Hematopoietic multipotent progenitor cell treated with erythropoietin and hydrocortisone succinate and interleukin-3 and kit ligand, for 17 days (in vitro differentiated cells): Measurements from ENCODE around the gene MYL4.
"Not testable (repeated sequence)": the region's sequence is repeated elsewhere in the genome, so short reads cannot be mapped to it uniquely, and the experiment has no call there.

ENCODE experiments used
- DNase-seq: peaks from one replicate; pipeline ENCODE4 v3.0.0-alpha.2; 2015; ENCODE audit warnings: low spot score

The MYL4 gene

DNA sequence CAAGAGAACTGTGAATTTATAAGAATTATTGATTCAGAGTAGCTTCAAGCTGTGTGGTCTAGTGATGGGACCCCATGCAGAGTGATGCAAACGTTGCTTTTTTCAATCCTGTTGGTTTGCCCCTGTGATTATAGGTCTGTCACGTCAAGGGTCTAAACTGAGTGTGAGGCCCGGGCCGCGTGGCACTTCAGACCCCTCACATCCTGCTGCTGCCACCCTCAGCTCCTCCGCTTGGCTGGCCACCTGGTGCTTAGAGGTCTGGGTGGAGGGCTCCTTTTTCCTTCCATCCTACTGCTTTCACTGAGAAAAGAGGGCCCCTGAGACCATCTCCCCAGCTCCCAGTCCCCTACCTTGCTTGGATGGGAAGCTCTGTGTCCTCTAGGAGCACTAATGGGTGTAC lies 12.0 kb downstream of the MYL4 start:
- no peak for DNase-seq

DNA sequence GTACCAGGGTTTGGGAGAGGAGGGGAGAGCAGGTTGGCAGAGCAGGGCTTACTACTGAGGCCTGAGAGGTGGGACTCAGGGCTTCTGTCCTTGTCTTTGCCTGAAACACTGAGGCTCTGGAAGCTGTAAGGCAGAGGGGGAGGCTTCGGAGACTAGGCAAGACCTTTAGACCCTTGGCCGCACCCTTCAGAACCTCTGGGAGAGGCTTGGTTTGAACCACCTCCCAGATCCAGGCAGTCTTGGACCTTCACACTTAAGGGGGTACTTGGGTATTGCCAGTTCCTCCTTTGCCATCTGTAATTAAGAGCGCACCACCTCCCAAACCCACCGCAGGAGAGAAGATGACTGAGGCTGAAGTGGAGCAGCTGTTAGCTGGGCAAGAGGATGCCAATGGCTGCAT lies 12.9 kb downstream of the MYL4 start:
- DNase-seq, result no peak

DNA sequence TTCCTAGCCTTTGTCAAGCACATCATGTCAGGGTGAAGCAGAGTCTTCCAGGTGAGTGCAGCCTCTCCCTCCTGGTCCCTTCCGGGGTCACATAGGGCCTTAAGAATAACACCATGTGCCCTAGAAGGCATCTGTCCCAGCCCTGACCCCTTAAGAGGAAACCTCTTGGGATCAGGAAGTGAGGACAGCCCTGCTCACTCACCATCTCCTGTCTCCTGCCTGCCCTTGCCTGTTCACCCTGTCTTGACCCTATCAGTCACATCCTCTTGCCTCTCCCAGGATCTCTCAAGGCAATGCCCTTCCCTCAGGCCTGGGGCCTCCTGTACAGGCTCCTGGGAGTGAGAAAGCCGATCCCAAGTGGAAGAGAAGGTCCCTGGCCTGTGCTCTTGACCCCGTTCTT lies 13.9 kb downstream of the MYL4 start:
- DNase-seq, result no peak

DNA sequence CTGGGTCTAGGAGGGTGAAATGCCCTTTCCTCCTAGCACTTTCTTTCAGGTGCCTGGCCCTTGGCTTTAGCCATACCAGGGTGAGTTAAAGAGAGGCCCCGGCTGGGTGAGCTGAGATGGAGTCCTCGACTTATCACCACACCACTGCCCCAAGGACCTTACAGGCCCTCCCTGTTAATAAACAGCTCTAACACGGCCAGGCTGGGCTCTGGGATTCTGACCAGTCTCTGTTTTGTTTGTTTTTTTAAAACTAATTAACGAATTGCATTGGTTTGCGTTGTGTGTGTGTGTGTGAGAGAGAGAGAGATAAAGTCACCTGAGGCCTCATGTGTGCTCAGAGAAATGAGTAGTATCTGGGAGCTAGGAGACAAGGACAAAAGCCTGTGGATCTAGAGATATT lies 14.3 kb downstream of the MYL4 start:
- no peak for DNase-seq

DNA sequence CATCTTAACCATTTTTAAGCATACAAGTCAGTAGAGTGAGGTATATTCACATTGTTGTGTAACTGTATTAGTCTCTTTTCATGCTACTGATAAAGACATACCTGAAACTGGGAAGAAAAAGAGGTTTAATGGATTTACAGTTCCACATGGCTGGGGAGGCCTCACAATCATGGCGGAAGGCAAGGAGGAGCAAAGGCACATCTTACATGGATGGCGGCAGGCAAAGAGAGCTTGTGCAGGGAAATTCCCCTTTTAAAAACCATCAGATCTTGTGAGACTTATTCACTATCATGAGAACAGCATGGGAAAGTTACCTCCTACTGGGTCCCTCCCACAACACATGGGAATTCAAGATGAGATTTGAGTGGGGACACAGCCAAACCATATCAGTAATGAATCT lies 14.9 kb downstream of the MYL4 start:
- not testable (repeated sequence) for DNase-seq

DNA sequence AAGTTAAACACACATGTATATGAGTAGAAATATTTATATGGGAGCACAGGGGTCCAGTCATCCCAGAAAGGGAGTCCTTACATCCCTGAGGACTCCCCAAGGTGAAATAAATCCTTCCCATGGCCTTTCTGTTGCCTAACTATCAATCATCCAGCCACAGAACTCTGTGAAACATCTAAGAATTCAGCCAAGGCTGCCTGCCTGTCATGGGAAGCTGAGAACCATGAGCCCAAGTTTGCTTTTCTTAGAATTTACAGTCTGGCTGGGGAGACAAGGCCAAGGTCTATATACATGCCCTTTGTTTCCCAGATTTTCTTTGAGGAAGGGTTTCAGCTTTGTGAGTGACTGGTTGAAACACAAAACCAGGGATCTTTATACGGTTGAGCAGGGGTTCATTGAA lies 15.8 kb downstream of the MYL4 start:
- no peak for DNase-seq

DNA sequence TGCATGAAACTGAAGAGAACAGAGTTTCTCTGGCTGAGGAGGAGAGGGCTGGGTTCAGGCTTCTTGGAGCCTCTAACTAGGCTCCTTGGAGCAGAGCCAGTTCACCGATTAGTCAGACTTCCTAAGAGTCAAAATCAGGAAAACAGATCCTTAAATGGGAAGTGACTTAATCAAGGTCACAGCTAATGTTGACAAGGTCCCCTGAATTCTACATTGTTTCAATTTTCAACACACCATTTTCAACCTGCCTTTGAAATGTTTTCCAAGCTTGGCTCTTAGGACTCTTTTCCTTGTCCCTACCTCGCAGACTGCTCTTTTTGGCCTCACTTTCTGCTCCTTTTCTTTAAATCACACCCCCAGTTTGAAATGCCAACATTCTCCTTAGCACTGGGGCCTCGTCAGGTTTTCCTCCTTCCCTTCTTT lies 16.3 kb downstream of the MYL4 start:
- peak; percentile 73 for DNase-seq

DNA sequence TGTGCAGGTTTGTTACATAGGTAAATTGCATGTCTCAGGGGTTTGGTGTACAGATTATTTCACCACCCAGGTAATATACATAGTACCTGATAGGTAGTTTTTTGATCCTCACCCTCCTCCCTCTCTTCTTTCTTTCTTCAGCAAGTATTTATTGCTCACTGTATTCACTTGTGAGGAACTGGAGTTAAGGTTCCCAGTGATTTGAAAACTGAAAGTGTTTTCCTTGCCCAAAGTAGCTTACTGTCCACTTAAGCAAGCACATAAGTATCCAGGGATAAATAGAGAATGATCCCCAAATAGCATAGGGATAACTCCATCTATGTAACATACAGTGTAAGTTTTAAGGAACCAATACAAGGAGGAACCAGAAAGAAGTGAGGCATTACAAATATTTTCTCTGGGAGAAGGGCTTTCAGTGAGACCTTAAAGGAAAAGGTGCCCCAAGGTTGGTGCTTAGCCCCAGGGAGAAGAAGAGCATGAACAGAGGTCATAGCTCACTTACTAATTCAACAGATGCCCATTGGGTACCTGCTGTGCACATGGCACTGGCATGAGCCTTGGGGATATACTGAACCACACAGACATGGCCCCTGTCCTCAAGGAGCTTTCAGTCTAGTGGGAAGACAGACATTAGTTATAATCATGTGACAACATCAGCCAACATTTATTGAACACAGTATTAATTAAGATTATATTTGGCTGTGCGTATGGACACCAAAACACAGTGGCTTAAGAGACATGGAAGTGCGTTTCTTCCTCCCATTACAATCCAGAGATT lies 17.0 kb downstream of the MYL4 start:
- DNase-seq, result no peak

DNA sequence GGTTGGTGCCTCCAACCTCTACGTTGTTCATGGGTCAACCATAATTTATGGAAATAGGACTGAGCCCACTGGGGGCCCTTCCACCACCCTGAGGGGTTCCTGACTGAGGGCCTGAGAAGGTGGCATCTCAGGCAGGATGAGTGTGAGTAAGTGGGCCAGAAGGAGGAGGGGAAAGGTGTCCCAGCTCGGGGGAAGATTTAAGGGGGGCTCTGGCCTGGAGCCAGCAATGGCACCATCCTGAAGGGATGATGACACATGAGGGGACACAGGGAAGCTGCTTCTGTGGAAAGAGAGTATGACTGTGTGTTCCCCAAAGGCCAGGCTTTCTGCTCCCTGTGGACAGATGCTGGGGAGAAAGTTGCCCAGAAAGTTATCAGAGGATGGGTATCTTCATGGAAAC lies 18.7 kb downstream of the MYL4 start:
- no peak for DNase-seq

DNA sequence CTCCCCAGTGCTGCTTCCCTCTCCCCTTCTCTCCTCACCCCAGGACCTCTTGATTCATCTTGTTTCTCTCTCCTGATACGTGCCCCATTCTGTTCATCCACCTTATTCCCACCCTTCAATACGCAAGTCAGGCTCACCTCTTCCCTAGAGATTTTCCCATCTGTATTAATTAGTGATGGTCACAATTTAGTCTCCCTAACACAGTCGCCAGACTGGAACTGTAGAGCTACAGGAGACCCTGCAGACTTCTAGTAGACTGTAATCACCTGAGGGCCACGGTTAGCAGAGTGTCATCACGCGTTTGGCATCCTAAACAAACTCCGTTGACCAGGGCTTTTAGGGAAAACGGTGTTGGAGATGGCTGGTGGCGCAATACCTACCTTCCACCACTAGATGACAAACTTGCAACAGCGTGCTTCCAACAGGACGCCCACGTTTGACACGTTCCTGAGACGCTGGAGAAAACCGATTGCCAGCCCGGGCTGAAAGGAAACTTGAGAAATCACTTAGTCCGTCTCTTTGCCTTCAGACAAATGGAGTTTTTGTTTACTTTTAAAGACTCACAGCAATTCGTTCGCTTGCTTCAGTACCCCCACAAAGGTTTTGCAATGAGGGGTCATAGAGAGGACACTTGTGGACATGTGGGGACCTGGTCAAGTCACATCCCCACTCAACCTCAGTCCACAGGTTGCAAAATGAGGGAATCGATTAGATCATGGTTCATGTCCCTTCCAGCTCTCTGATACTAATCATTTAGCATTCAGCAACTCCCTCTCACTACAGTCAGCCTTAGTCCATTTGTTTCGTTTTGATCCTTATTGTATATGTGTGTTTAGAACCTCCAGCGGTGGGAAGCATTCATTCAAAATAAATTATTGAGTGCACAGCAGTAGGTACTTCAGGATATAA lies 20.6 kb downstream of the MYL4 start:
- peak; percentile 86 for DNase-seq

DNA sequence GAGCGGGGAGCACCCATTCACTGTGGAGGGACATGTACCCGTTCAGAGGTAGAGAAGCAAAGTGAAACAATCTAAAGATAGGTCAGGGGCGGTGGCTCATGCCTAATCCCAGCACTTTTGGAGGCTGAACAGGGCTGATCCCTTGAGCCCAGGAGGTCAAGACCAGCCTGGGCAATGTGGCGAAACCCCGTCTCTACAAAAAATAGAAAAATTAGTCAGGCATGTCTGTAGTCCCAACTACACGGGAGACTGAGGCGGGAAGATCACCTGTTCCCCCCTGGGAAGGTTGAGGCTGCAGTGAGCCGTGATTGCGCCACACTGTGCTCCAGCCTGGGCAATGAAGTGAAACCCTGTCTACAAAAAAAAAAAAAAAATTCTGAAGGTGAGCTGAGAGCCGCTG lies 21.7 kb downstream of the MYL4 start:
- DNase-seq, result no peak

DNA sequence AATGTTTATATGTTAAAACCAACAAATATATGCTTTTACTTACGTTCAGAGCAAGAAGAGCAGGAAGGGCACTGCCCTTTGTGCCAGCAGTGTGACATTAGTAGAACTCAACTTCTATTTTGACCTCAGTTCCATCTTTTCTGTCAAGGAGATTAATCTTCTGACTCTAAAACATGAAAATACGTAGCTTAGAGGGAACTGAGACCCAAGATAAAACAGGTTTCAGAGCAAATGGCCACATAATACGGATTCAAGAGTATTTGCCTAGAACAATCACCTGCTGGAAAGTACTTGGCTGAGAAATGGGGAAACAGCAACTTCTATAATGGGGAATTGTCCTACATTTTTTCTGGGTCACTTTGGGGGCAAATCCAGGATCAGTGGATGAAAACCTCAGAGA lies 22.2 kb downstream of the MYL4 start:
- no peak for DNase-seq

DNA sequence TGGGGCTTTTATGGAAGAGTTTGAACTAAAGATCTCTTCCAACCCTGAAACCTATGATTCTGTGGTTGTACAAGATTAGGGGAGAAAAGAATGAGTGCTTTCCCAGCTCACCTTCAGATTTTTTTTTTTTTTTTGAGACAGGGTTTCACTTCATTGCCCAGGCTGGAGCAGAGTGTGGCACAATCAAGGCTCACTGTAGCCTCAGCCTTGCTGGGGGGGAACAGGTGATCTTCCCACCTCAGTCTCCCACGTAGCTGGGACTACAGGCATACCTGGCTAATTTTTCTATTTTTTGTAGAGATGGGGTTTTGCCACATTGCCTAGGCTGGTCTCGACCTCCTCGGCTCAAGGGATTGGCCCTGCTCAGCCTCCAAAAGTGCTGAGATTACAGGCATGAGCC lies 22.7 kb downstream of the MYL4 start:
- no peak for DNase-seq

DNA sequence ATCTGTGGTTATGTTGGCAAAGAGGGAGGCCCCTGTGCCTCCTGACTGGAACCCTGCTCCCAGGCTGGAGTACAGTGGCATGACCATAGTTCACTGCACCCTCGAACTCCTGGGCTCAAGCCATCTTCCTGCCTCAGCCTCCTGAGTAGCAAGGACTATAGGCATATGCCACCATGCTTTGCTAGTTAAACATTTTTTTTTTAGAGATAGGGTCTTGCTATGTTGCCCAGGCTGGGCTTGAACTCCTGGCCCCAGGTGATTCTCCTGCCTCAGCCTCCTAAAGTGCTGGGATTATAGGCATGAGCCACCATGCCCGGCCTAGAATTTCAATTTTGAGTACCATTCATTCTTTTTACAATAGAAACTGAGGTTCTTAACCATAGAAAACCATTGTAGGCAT lies 23.3 kb downstream of the MYL4 start:
- no peak for DNase-seq

DNA sequence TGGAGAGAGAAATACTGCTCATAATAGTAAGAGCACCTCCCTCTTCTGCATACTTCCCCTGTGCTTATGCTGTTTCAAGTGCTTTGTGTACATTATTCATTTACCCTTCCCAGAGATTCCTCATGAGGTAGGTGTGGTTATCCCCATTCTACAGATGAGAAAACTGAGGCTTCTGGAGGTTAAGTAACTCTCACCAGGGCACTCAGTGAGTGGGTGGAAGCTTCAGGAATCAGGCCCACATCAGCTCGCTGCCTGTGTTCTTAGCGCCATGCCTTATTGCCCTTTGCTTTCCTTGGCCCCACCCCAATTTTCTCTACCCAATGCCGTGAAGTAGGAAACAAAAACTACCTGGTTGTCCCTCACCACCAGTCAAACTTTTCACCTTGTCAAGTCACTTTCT lies 26.4 kb downstream of the MYL4 start:
- DNase-seq, result no peak

DNA sequence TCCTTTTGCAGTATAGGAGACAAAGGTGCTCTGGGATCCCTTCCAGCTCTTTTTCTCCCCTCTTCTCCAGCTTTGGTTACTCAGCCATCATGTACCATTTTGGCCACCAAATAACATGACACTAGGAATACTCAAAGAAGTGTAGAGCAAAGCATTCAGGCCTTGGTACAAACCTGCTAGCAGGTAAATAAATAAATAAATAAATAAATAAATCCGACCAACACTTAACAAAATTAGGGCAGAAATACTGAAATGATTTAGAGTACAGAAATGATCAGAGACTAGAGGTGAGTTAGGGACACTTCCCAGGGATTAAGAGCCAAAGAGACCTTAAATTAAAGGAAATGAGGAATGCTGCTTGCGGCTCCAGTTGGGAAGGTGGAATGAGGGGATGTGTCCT lies 26.8 kb downstream of the MYL4 start:
- no peak for DNase-seq

DNA sequence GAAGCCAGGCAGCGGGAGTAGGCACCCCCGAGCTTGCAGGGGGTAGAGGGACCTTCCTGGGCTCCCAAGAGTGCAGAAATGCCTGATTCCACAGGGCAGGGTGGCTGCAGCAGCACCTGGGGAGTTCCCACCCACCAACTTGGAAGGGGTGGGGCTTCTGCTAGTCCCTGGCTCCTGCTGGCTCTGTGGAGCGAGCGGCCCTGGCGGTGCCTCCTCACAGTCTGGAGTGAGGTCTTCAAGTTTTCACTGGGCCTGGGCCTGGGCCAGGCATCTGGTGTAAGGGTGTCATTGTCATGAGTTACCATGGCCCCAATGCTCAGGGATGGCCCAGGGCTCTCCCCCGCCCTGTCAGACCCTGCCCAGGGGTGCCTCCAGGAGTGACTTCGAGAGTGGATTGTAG lies 28.7 kb downstream of the MYL4 start:
- no peak for DNase-seq

DNA sequence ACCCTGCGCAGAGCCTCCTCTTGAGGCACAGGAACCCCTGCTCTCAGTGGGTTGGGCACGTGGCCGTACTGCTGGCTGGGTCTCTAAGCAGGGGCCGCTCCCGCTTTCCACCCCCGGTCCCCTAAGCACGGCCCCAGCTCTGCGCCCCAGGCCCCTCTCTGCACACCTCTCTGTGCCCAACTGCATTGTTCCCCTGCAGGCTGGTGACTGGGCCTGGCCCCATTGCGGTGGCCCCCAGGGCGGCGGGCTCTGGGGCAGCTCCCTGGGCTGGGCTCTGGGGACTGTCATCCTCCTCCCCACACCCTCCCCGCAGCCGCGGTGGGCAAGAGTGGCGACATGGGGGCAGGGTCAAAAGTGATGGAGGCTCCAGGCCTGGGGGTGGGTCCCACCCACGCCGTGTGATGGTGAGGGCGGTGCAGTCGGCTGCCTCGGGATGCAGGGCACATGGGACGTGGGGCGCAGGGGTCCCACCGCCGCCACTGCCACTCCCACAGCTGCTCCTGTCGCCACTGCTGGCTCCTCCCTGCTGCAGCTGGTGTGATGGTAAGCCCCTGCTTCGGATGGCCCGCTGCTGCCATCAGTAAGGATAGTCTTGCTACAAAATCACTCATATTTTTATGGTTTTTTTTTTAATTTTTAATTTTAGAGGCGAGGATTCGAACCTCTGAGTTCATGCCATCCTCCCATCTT lies 29.3 kb downstream of the MYL4 start:
- no peak for DNase-seq

DNA sequence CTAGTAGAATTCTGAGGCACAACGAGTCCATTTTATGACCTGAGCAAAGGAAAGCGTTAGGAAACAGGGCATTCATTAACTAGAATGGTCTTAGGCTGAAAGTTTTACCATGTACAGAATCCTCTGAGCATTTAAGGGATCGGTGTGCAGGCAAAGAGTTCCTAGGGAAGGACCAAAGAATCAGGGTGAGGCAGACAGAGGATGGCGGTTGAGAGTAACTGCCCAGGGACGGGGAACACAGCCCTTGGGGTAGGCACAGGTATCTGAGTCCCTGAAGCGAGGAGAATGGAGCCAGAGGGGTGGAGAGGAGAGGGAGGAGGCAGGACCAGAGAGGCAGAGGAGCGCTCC lies 30.4 kb downstream of the MYL4 start:
- DNase-seq, result no peak

DNA sequence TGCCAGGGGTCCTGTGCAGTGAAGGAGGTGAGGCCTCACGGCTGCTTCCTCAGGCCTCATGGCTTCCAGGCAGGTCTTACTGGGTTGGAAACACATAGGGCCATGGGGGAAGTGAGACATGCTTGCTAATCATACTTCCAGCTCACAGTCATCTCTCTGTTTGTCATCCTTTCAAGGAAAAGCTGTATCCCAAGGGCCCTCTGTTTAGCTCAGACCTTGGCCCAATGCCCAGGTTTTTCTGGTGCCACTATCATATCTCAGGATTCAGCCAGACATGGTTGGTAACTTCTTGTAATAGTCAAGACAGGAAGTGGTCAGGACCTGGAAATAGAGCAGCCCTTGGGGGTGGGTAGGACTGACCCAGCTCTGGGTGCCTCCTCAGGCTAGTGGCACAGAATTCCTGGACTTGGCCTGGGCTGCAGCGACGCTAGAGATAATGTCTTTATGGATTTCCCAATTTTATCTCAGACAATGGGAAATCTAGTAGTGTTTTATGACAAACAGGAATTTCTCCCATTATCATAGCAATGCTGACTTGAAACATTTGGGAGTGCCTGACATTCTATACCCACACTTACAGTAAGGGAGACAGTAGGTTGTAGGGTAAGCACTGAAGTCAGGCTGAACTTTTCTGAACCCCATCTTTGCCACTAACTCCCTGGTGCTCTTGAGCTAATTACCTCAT lies 31.0 kb downstream of the MYL4 start:
- DNase-seq, result peak; percentile 30

DNA sequence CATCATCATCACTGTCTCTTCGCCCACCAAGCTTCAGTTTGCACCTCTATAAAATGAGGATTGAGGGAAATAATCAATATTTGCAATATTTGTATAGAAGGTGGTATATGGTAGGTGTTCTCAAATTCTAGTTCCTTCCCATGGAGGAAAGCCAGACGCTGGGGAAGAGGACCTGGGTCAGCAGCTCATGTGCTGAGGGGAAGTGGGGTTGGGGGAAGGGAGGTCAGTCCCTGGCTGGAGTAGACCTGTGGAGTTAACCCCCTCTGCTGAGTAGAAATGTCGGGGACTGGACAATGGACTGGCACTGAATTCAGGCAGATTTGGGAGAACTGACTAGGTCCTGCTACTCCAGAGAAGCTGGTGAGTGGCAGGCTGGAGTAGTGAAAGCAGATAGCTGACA lies 31.7 kb downstream of the MYL4 start:
- DNase-seq, result no peak

DNA sequence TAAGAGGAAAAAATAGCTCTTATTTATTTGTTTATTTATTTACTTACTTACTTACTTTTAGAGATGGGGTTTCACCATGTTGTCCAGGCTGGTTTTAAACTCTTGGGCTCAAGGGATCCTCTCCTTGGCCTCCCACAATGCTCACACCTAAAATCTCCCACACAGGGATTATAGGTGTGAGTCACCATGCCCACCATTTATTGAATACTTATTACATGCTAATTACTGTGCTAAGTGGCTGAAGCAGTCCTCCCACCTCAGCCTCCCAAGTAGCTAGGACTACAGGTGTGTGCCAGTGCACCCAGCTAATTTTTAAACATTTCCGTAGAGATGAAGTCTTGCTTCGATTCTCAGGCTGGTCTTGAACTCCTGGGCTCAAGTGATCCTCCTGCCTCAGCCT lies 33.5 kb downstream of the MYL4 start:
- no peak for DNase-seq
